ENCODE measurements around the gene REX1BD.

Gene REX1BD

DNA sequence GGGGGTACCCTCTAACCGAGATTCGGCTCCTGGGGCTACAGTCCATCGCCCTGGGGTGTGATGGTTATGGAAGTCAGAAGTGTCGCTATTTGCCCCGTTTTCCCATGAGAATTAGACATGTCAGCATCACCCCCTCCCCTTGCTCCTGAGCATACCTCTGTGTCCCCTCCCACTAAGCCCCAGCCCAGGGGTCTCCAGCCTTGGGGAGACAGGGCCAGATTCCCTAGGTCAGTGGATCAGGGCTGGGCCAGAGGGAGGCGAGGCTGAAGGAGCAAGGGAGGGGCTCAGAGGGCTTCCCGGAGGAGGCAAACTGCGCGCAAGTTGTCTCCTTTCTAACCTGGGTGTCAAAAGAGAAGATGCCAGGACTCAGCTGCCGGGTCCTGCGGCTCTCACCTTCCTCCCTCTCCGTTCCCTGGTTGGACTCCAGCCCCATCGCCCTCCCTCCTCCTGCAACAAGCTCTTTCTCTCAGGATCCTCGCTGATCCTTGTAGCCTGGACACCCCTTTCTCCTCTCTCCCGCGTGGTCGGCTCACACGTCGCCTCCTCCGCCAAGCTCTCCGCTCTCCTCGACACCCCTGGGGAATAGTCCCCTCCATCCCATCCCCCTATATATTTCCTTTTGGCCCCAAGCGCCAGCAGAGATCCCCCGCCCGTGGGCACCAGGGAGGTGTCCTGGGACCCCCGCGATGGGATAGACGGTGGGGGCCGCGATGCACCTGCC, 23.6 kb downstream of the REX1BD start:
- no peaks in the 10 kb centered on the region for H3K36me3 Mint-ChIP-seq (ENCODE audit: low read depth)
- peaks cover 87% of the 10 kb centered on the region for H3K27me3 Mint-ChIP-seq
- no peak for DNase-seq
- no peaks in the 10 kb centered on the region for H3K9me3 Mint-ChIP-seq
- H3K4me1 Mint-ChIP-seq (ENCODE audit: low read depth), result peaks cover 22% of the 10 kb centered on the region
- no peak overlapping the region for H3K27ac Mint-ChIP-seq
- peak overlapping the region; percentile 62 for H3K4me3 Mint-ChIP-seq

DNA sequence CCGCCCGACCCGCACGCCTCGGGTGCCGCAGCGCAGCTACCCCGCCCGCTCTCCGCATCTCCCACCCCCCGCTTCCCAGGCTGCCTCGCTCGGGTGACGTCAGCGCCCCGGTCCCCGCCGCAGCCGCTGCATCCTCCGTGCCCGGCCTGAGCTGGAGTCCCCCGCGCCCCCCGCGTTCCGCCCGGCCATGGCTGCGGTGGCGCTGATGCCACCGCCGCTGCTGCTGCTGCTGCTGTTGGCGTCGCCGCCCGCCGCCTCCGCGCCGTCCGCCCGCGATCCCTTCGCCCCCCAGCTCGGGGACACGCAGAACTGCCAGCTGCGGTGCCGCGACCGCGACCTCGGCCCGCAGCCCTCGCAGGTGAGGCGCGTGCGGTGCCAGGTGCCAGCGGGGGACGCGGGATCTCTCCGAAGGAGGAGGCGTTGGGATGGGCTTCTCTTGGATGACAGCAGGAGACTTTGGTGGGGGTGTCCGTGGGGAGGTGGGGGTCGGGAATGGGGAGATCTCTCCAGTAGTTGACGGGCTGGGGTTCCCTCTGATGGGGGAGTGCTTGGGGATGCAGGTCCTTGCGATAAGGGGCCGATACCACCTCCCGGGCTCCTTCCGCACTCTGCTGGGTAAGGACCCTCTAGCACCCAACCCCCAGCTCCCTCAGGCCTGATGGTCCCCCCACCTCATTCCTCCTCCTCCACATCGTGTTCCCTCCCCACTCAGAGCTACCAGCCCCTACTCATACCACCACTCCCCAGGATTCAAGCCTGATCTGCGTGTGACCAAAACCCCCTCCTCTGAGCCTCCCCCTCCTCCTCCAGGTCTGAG, 24.4 kb downstream of the REX1BD start, which contains the start of gene TMEM59L:
Gene TMEM59L, plus strand, starts transcription at position 99 of the 817 bp plus-strand sequence. Its CDS starts 89 bp downstream, at position 188.
- no peaks in the 10 kb centered on the region for H3K36me3 Mint-ChIP-seq (ENCODE audit: low read depth)
- H3K27ac Mint-ChIP-seq, result no peak within 1 kb of the TSS
- no peaks in the 10 kb centered on the region for H3K9me3 Mint-ChIP-seq
- peaks cover 87% of the 10 kb centered on the region for H3K27me3 Mint-ChIP-seq
- H3K4me1 Mint-ChIP-seq (ENCODE audit: low read depth), result peaks cover 17% of the 10 kb centered on the region
- peak; percentile 64 for DNase-seq
- peak within 1 kb of the TSS; percentile 62 for H3K4me3 Mint-ChIP-seq

DNA sequence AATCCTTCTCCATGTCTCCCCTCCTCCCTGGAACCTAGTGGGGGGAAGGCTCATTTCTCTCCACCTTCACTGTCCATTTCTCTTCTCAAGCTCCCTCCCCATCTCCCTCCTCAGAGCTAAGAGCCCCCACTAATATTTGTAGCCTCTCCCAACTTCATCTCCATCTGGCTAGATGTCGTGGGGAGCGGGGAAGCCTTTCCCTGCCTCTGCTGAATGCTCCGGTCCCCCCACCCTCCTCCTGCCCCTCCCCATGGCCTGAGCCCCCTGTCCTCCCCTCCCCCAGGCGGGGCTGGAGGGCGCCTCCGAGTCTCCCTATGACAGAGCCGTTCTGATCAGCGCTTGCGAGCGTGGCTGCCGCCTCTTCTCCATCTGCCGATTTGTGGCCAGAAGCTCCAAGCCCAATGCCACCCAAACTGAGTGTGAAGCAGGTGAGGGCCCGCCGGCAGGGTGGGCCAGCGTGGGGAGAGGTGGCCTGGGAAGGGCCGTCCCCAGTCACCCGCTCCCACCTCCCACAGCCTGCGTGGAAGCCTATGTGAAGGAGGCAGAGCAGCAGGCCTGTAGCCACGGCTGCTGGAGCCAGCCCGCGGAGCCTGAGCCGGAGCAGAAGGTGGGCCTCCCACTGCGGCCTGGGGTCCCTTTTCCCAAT, 25.1 kb downstream of the REX1BD start:
- H3K27me3 Mint-ChIP-seq, result peaks cover 80% of the 10 kb centered on the region
- H3K36me3 Mint-ChIP-seq (ENCODE audit: low read depth), result no peaks in the 10 kb centered on the region
- no peak for DNase-seq
- H3K9me3 Mint-ChIP-seq, result no peaks in the 10 kb centered on the region
- peaks cover 16% of the 10 kb centered on the region for H3K4me1 Mint-ChIP-seq (ENCODE audit: low read depth)
- no peak overlapping the region for H3K27ac Mint-ChIP-seq
- H3K4me3 Mint-ChIP-seq, result peak overlapping the region; percentile 38

DNA sequence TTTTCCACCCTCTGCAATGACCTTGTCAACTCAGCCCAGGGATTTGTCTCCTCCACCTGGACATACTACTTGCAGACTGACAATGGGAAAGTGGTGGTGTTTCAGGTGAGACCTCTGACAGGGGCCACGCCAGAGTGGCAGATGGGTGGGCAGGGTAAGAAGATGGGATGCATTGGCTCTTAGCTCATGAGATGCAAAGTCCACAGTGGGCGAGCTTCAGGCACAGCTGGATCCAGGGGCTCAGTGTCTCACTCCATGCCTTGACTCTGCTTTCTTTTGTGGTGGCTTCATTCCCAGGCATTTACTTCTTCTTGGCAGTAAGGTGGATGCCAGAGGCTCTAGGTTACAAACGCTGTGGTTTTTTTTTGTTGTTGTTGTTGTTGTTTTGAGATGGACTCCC, 27.4 kb downstream of the REX1BD start:
- no peak overlapping the region for H3K27ac Mint-ChIP-seq
- H3K36me3 Mint-ChIP-seq (ENCODE audit: low read depth), result no peaks in the 10 kb centered on the region

DNA sequence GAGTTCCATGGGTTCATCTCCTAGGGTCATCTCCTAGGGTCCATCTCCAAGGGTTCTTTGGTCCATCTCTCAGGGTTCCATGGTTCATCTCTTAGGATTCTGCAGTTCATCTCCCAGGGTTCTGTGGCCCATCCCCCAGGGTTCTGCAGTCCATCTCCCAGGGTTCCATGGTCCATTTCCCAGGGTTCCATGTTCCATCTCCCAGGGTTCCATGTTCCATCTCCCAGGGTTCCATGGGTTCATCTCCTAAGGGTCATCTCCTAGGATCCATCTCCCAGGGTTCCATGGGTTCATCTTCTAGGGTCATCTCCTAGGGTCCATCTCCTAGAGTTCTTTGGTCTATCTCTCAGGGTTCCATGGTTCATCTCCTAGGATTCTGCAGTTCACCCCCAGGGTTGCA, 29.0 kb downstream of the REX1BD start:
- H3K4me3 Mint-ChIP-seq, result no peak overlapping the region
- peaks cover 47% of the 10 kb centered on the region for H3K27me3 Mint-ChIP-seq
- no peaks in the 10 kb centered on the region for H3K9me3 Mint-ChIP-seq
- no peak overlapping the region for H3K27ac Mint-ChIP-seq
- no peak for DNase-seq
- peaks cover 4% of the 10 kb centered on the region for H3K4me1 Mint-ChIP-seq (ENCODE audit: low read depth)
- H3K36me3 Mint-ChIP-seq (ENCODE audit: low read depth), result no peaks in the 10 kb centered on the region

More for the DNA sequence above, 27.4 kb downstream of the REX1BD start:
- DNase-seq, result no peak
- H3K4me1 Mint-ChIP-seq (ENCODE audit: low read depth), result peaks cover 15% of the 10 kb centered on the region
- no peaks in the 10 kb centered on the region for H3K9me3 Mint-ChIP-seq
- no peak overlapping the region for H3K4me3 Mint-ChIP-seq
- H3K27me3 Mint-ChIP-seq, result peaks cover 59% of the 10 kb centered on the region

DNA sequence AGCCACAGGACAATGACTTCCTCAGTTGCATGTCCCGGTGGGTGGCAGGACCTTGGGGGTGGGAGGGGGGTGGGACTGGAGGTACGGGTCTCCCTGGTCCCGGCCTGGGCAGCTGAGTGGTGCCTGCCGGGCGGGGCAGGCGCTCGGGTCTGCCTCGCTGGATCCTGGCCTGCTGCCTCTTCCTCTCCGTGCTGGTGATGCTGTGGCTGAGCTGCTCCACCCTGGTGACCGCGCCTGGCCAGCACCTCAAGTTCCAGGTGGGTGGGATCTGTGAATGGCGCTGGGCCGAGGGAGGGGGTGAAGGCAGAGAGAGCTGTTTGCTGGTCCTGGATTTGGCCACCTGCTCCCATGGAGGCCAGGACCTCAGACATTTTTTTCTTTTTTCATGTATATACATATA, 29.6 kb downstream of the REX1BD start:
- Mint-ChIP-seq H3K36me3 (ENCODE audit: low read depth) (no peaks in the 10 kb centered on the region), H3K27me3 (peaks cover 44% of the 10 kb centered on the region), H3K27ac (no peak overlapping the region), H3K9me3 (no peaks in the 10 kb centered on the region), H3K4me3 (no peak overlapping the region), H3K4me1 (ENCODE audit: low read depth) (peaks cover 3% of the 10 kb centered on the region)
- no peak for DNase-seq

DNA sequence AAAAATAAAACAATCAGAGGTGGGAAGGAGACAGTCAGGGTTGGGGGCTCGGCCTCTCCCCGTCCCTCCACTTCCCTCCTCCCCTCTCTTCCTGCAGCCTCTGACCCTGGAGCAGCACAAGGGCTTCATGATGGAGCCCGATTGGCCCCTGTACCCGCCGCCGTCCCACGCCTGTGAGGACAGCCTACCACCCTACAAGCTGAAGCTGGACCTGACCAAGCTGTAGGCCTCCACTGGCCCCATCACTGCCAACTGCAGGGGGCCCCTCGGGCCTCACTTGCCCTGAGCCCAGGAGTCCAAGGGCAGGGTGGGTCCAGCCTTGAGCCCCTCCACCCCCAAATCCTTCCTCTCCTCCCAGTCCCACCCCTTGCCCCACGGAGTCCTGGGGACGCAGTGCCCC, 31.7 kb downstream of the REX1BD start:
- H3K36me3 Mint-ChIP-seq (ENCODE audit: low read depth), result no peaks in the 10 kb centered on the region
- DNase-seq, result no peak
- H3K4me3 Mint-ChIP-seq, result no peak overlapping the region
- peaks cover 24% of the 10 kb centered on the region for H3K27me3 Mint-ChIP-seq
- H3K9me3 Mint-ChIP-seq, result no peaks in the 10 kb centered on the region
- no peak overlapping the region for H3K27ac Mint-ChIP-seq
- H3K4me1 Mint-ChIP-seq (ENCODE audit: low read depth), result no peaks in the 10 kb centered on the region

DNA sequence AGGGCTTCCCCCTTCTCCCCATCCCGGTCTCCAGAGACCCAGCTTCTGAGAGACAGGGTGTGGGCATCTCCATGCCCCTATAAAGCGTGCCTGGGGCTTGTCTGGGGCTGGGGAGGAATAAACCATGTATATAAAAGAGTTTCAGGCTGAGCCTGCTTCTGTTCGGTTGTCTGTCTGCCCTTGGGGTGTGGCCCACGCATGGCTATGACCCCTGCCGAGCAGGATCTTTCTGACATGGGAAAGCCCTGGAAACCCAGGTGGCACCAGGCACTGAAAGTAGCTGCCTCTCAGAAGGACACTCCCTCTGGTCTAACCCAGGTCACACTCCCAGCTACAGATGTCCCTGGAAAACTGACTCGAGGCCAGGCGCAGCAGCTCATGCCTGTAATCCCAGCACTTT, 32.3 kb downstream of the REX1BD start:
- H3K4me1 Mint-ChIP-seq (ENCODE audit: low read depth), result no peaks in the 10 kb centered on the region
- H3K27me3 Mint-ChIP-seq, result peaks cover 19% of the 10 kb centered on the region
- H3K4me3 Mint-ChIP-seq, result no peak overlapping the region
- DNase-seq, result no peak
- no peak overlapping the region for H3K27ac Mint-ChIP-seq
- no peaks in the 10 kb centered on the region for H3K9me3 Mint-ChIP-seq
- no peaks in the 10 kb centered on the region for H3K36me3 Mint-ChIP-seq (ENCODE audit: low read depth)

DNA sequence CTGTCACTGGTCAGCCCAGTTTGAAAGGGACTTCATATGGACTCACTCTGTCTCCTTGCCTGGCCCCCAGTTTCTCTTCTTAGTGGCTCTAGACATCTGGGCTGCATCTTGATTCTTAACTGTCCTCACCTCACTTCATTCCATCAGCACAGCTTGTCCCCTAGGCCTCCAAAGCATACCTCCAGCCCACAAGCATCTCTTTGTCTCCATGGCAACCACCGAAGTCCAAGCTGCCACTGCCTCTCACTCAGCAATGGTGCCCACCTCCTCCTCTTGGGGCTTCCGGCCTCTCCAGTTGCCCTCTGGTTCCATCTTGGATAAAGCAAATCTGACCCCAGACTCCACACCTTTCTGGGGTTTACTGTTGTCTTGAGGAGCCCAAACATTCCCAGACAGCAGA, 38.3 kb downstream of the REX1BD start:
- Mint-ChIP-seq H3K4me1 (ENCODE audit: low read depth) (no peaks in the 10 kb centered on the region), H3K27me3 (no peaks in the 10 kb centered on the region), H3K4me3 (no peak overlapping the region), H3K36me3 (ENCODE audit: low read depth) (no peaks in the 10 kb centered on the region), H3K9me3 (no peaks in the 10 kb centered on the region), H3K27ac (no peak overlapping the region)
- DNase-seq, result no peak

DNA sequence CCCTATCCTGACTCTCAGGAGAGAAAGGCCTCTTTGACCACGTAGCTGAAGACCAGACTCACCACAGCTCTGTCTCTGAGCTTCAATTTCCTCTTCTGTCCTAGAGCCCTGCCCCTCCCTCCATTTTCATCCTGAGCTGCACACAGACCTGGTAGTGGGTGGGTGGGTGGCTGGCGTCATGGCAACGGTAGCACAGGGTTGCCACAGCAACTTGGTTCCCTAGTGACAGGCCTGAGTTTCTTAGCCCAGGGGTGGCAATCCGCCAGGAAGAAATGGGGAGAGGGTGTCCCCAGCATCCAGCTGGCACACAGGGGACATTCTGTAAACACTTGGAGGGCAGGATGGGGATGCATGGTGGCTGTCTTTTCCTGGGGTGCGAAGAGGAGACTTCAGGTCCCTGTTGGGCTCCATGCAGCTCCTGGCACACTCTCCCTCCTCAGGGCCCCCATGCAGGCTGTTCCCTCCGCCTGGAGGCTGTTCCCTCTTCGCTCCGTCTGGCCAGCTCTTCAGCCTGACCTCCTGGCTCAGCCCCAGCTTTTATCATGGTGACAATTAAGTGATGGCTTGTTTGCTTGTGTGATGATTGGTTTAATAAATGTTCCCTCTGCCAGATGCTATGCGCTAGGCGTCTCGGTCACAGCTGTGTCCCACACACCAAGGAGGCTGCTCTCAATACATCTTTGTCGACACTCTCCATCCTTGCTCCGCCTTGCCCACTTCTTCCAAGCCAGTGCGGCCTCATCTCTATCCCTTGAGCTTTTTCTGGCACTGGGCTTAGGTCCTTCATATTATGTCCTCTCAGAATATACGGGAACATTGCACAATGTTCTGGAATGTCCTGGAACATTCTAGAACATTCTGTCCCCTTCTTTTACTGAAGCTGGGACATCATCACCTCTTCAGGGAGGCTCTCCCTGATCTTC, 40.8 kb downstream of the REX1BD start:
- Mint-ChIP-seq H3K36me3 (ENCODE audit: low read depth) (no peaks in the 10 kb centered on the region), H3K27me3 (no peaks in the 10 kb centered on the region), H3K4me1 (ENCODE audit: low read depth) (no peaks in the 10 kb centered on the region), H3K4me3 (no peak overlapping the region), H3K9me3 (no peaks in the 10 kb centered on the region), H3K27ac (no peak overlapping the region)
- no peak for DNase-seq

DNA sequence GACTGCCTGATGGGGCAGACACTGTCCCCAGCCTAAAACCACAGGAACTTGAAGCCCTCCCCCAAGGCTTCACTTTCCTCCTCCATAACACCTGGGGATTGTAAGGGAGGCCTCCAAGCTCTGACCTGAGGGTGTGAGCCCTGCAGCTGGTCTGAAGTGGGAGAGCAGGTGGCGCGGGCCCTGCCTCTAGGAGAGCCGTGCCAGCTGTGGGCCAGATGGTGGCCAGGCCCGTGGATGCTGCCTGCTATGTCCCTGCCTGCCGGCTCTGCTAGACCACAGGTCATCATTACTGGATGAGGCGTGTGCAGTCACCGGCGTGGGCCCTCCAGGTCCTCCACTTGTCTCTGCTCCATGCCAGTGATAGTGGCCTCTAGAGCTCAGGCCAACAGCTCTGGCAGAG, 44.7 kb downstream of the REX1BD start:
- H3K27ac Mint-ChIP-seq, result no peak overlapping the region
- no peak overlapping the region for H3K4me3 Mint-ChIP-seq
- peaks cover 24% of the 10 kb centered on the region for H3K4me1 Mint-ChIP-seq (ENCODE audit: low read depth)
- no peak for DNase-seq
- H3K9me3 Mint-ChIP-seq, result no peaks in the 10 kb centered on the region
- H3K36me3 Mint-ChIP-seq (ENCODE audit: low read depth), result peaks cover 5% of the 10 kb centered on the region
- no peaks in the 10 kb centered on the region for H3K27me3 Mint-ChIP-seq

DNA sequence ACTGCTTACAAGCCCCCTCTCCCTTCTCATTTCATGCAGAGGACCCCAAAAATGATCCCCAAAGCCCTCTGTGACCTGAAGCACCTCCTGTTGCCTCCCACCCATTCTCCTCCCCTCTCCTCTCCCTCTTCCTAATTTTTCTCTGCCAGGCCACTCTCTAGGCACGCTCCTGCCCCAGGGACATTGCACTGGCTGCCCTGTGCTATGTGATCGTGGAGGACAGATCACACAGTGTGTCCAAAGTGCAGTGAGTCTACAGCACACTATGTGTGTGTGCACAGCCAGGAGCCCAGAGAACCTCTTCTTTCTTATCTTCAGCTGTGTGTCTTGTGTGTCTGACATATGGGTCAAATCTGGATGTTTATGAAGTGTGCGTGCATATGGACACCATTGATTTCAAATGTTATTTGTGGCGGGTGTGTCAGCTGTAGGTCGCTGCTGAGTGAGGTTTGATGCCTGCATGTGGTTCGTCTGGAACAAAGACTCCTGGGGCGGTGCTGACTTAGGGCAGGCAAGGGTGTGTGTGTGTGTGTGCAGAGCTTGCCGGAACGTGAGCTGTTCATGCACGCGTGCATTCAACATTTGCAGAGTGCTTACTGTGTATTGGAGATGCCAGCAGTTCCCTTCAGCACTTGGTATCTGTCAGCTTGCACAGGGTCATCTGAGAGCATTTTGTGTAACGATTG, 46.2 kb downstream of the REX1BD start:
- Mint-ChIP-seq H3K9me3 (no peaks in the 10 kb centered on the region), H3K4me3 (no peak overlapping the region), H3K4me1 (ENCODE audit: low read depth) (peaks cover 31% of the 10 kb centered on the region), H3K36me3 (ENCODE audit: low read depth) (peaks cover 5% of the 10 kb centered on the region), H3K27ac (no peak overlapping the region), H3K27me3 (no peaks in the 10 kb centered on the region)
- no peak for DNase-seq

DNA sequence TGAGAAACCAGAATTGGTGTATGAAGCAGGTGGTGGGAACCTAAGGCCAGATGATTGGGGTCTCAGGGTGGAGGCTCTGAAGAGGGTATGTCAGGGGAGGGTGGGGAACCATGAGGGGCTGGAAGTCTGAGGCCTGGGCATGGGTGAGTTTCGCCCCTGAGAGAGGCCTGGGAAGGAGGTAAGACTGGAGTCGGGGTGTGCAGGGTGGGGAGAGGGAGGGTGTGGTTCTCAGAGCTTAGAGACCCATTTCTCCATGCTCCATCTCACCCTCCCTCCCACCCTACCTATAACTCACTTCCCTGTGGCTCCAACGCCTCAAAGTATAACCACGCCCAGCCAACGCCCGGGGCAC, 47.2 kb downstream of the REX1BD start:
- H3K36me3 Mint-ChIP-seq (ENCODE audit: low read depth), result peaks cover 5% of the 10 kb centered on the region

More for the DNA sequence above, 47.2 kb downstream of the REX1BD start:
- no peaks in the 10 kb centered on the region for H3K9me3 Mint-ChIP-seq
- no peak for DNase-seq
- peak overlapping the region; percentile 55 for H3K27ac Mint-ChIP-seq
- no peaks in the 10 kb centered on the region for H3K27me3 Mint-ChIP-seq
- peaks cover 33% of the 10 kb centered on the region for H3K4me1 Mint-ChIP-seq (ENCODE audit: low read depth)
- H3K4me3 Mint-ChIP-seq, result peak overlapping the region; percentile 86

Measured in activated T-cell treated with anti-CD3 and anti-CD28 coated beads, Interleukin-2, amount 50 U/mL, for 24 hours (primary cell).